ENCODE results near the gene TNRC18. TPM values are rescaled to one million over a fixed set of nuclear protein-coding genes. Genes with fewer than 3 reads are reported as not detected.

Gene TNRC18
- total RNA-seq, 2 donors from 2014 or later = 32.0 to 53.6 TPM

GRCh38 chr7:5458921-5459480, 35.4 kb upstream of the TNRC18 start:
- H3K4me3 ChIP-seq = no peak overlapping the region
- H3K9me3 ChIP-seq = no peaks in the 10 kb centered on the region
- TF ChIP-seq, protein P1, sequence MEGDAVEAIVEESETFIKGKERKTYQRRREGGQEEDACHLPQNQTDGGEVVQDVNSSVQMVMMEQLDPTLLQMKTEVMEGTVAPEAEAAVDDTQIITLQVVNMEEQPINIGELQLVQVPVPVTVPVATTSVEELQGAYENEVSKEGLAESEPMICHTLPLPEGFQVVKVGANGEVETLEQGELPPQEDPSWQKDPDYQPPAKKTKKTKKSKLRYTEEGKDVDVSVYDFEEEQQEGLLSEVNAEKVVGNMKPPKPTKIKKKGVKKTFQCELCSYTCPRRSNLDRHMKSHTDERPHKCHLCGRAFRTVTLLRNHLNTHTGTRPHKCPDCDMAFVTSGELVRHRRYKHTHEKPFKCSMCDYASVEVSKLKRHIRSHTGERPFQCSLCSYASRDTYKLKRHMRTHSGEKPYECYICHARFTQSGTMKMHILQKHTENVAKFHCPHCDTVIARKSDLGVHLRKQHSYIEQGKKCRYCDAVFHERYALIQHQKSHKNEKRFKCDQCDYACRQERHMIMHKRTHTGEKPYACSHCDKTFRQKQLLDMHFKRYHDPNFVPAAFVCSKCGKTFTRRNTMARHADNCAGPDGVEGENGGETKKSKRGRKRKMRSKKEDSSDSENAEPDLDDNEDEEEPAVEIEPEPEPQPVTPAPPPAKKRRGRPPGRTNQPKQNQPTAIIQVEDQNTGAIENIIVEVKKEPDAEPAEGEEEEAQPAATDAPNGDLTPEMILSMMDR (IDR thresholded peaks at IDR 0.05) = no peak
- H3K4me1 ChIP-seq = peaks cover 0 to 12% of the 10 kb centered on the region in 2 donors
- no peaks in the 10 kb centered on the region for H3K36me3 ChIP-seq
- DNase-seq (ENCODE audit: low spot score) = no peak
- no peak overlapping the region for H3K27ac ChIP-seq
- H3K27me3 ChIP-seq = no peaks in the 10 kb centered on the region

DNA sequence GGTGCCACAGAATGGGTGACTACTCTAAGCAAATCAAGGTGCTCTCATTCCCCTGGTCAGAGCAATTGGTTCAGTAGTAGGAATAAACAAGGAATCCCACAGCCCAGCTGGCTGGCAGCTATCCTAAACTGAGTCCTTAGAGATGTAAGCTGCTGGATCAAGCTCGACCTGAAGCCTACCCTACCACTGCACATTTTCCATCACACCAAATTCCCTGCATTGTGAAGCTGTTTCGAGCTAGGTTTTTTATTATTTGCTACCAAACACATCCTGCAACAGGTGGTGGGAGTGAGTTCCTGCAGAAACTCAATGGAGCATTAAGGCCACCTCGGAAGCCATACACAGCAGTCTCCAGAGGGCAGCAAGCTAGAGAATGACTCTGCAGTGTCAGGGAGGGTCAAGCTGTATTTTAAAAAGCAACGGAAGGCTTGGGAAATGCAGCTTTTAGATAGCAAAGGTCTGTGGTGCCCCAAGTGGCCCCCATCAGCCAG, 33.7 kb upstream of the TNRC18 start:
- Histone ChIP-seq H3K9me3 (no peaks in the 10 kb centered on the region), H3K27ac (peak overlapping the region; percentile 41 to 70), H3K36me3 (no peaks in the 10 kb centered on the region), H3K4me1 (peaks cover 0 to 22% of the 10 kb centered on the region in 2 donors), H3K4me3 (no peak overlapping the region), H3K27me3 (no peaks in the 10 kb centered on the region)
- TF ChIP-seq, protein P1 (IDR thresholded peaks at IDR 0.05) = no peak
- no peak for DNase-seq (ENCODE audit: low spot score)

- Histone ChIP-seq H3K4me1 (peaks cover 0 to 22% of the 10 kb centered on the region in 2 donors), H3K36me3 (no peaks in the 10 kb centered on the region), H3K27me3 (no peaks in the 10 kb centered on the region), H3K4me3 (no peak overlapping the region), H3K9me3 (no peaks in the 10 kb centered on the region), H3K27ac (no peak overlapping the region)
- TF ChIP-seq, protein P1 (IDR thresholded peaks at IDR 0.05) = no peak
- DNase-seq (ENCODE audit: low spot score) = no peak
Observed at GRCh38 chr7:5456409-5456808, 32.8 kb upstream of the TNRC18 start.

GRCh38 chr7:5455581-5456219, 32.1 kb upstream of the TNRC18 start:
- no peaks in the 10 kb centered on the region for H3K9me3 ChIP-seq
- TF ChIP-seq, protein P1 (IDR thresholded peaks at IDR 0.05) = no peak
- no peaks in the 10 kb centered on the region for H3K36me3 ChIP-seq
- no peak overlapping the region for H3K4me3 ChIP-seq
- no peaks in the 10 kb centered on the region for H3K27me3 ChIP-seq
- no peak for DNase-seq (ENCODE audit: low spot score)
- no peak overlapping the region for H3K27ac ChIP-seq
- H3K4me1 ChIP-seq = peaks cover 0 to 29% of the 10 kb centered on the region in 2 donors

- TF ChIP-seq, protein P1 (IDR thresholded peaks at IDR 0.05) = no peak
- H3K36me3 ChIP-seq = no peaks in the 10 kb centered on the region
- no peak for DNase-seq (ENCODE audit: low spot score)
Observed at GRCh38 chr7:5455175-5455574, 31.5 kb upstream of the TNRC18 start.

More at GRCh38 chr7:5455175-5455574, 31.5 kb upstream of the TNRC18 start:
- Histone ChIP-seq H3K27ac (no peak overlapping the region), H3K27me3 (no peaks in the 10 kb centered on the region), H3K9me3 (no peaks in the 10 kb centered on the region), H3K4me1 (peaks cover 0 to 31% of the 10 kb centered on the region in 2 donors), H3K4me3 (no peak overlapping the region)
